Transverse colon (tissue), 3 donors: ENCODE results near the gene HSP90AA1.

ENCODE experiments used
- CTCF ChIP-seq, 5 experiments: fragments of 200-600 bp in 3 of 5; fragments of 450-650 bp in 2 of 5; sonication (generic) in 3 of 5; IDR thresholded peaks; 1 replicate in 2 of 5; 2 replicates in 3 of 5; pipeline ENCODE4 v1.5.1; 2016 to 2017; ENCODE audit warnings: antibody characterized with exemption in 5 of 5, inconsistent platforms in 3 of 5, mild to moderate bottlenecking in 2 of 5, moderate library complexity in 1 of 5
- EP300 ChIP-seq: sonication (generic); formaldehyde crosslinking; IDR thresholded peaks from one replicate; pipeline ENCODE4 v1.6.1; 2017; ENCODE audit warnings: antibody characterized with exemption, low read depth
- POLR2A ChIP-seq: fragments of 450-650 bp; IDR thresholded peaks from one replicate; pipeline ENCODE4 v1.6.1; 2016; ENCODE audit warnings: antibody characterized with exemption, mild to moderate bottlenecking, moderate library complexity

- TF ChIP-seq CTCF (IDR thresholded peaks at IDR 0.05) (no peak), POLR2A (no peak), EP300 (no peak)
These were observed 29.7 kb upstream of the HSP90AA1 start for GRCh38 chr14:102116361-102117180.
